B cell (primary cell): ENCODE measurements around the gene MYDGF. TPM values are rescaled to one million over a fixed set of nuclear protein-coding genes. Genes with fewer than 3 reads are reported as not detected.

Experiments used
- ATAC-seq: fragments of 200-7000 bp; cut with Tn5 transposase; one replicate; pipeline ENCODE4 v1.10.0; 2021; ENCODE audit warnings: low read depth, mild to moderate bottlenecking, moderate number of reproducible peaks, moderate library complexity
- CTCF ChIA-PET: fragments of 350-600 bp; sonication (Branson Sonifier 250); formaldehyde crosslinking; loops from one replicate; lab custom pipeline; 2021; ENCODE audit warnings: antibody characterized with exemption, inconsistent platforms; lab: Charles Lee
- POLR2A ChIA-PET: fragments of 350-600 bp; sonication (Branson Sonifier 250); formaldehyde crosslinking; loops from one replicate; lab custom pipeline; 2021; ENCODE audit warnings: antibody characterized with exemption; lab: Charles Lee
- DNase-seq: peaks from one replicate; pipeline ENCODE4 v3.0.0; 2013
- H2AFZ ChIP-seq: 2 replicates; pipeline ENCODE4 v1.6.1; 2012; ENCODE audit warnings: mild to moderate bottlenecking, low read depth, low read length; ENCODE audit not compliant: insufficient read depth, poor library complexity, severe bottlenecking
- H3K27ac ChIP-seq, 2 donors: 1 replicate in 1 of 2; 2 replicates in 1 of 2; pipeline ENCODE4 v1.5.1; 2012 to 2013; ENCODE audit warnings: low read length in 2 of 2, mild to moderate bottlenecking in 2 of 2, moderate library complexity in 1 of 2
- H3K27me3 ChIP-seq, 4 experiments: fragments of 200-600 bp in 1 of 4; sonication (generic) in 1 of 4; replicated peaks in 1 of 4; 1 replicate in 2 of 4; 2 replicates in 2 of 4; pipeline versions ENCODE4 v1.6.1 to v1.7.0; 2013 to 2016; ENCODE audit warnings: low read length in 3 of 4, mild to moderate bottlenecking in 2 of 4, mixed read lengths in 1 of 4, moderate library complexity in 1 of 4; ENCODE audit not compliant: insufficient read depth in 4 of 4, control insufficient read depth in 3 of 4; ENCODE audit errors: control extremely low read depth in 1 of 4
- H3K36me3 ChIP-seq, 2 experiments: replicated peaks in 1 of 2; 1 replicate in 1 of 2; 2 replicates in 1 of 2; pipeline versions ENCODE4 v1.6.1 to v1.7.1; 2013; ENCODE audit warnings: low read length in 1 of 2; ENCODE audit not compliant: insufficient read depth in 2 of 2, control insufficient read depth in 1 of 2; ENCODE audit errors: control extremely low read depth in 1 of 2, extremely low read depth in 1 of 2
- H3K4me1 ChIP-seq, 2 donors: fragments of 200-600 bp in 1 of 2; sonication (generic) in 1 of 2; 1 replicate in 1 of 2; 2 replicates in 1 of 2; pipeline versions ENCODE4 v1.5.1 to v1.6.1; 2013 to 2017; ENCODE audit warnings: low read length in 2 of 2; ENCODE audit not compliant: control insufficient read depth in 2 of 2, insufficient read depth in 2 of 2
- H3K4me2 ChIP-seq: replicated peaks from 2 replicates; pipeline ENCODE3; 2012; ENCODE audit warnings: mild to moderate bottlenecking, low read depth, low read length; ENCODE audit not compliant: poor library complexity, severe bottlenecking
- H3K4me3 ChIP-seq, 5 experiments: fragments of 200-600 bp in 1 of 5; sonication (generic) in 1 of 5; 1 replicate in 3 of 5; 2 replicates in 2 of 5; pipeline versions ENCODE4 v1.5.1 to v1.7.0; 2011 to 2016; ENCODE audit warnings: low read length in 4 of 5, mild to moderate bottlenecking in 4 of 5, low read depth in 2 of 5, control low read depth in 1 of 5, moderate library complexity in 1 of 5; ENCODE audit not compliant: insufficient read depth in 1 of 5; ENCODE audit errors: control extremely low read depth in 1 of 5, extremely low read depth in 1 of 5
- H3K79me2 ChIP-seq: fragments of 200-600 bp; sonication (generic); one replicate; pipeline ENCODE4 v1.6.0; 2016; ENCODE audit warnings: low read length; ENCODE audit not compliant: control insufficient read depth, insufficient read depth
- H3K9ac ChIP-seq: fragments of 200-600 bp; sonication (generic); 2 replicates; pipeline ENCODE4 v1.6.1; 2017; ENCODE audit warnings: mild to moderate bottlenecking, low read length, moderate library complexity
- H3K9me3 ChIP-seq, 3 donors: one replicate each; pipeline versions ENCODE4 v1.6.1 to v1.7.1; 2013; ENCODE audit warnings: low read length in 2 of 3; ENCODE audit not compliant: control insufficient read depth in 2 of 3, insufficient read depth in 1 of 3; ENCODE audit errors: control extremely low read depth in 1 of 3
- H4K20me1 ChIP-seq: 2 replicates; pipeline ENCODE4 v1.6.0; 2012; ENCODE audit warnings: mild to moderate bottlenecking, low read length; ENCODE audit not compliant: insufficient read depth, control insufficient read depth, poor library complexity, severe bottlenecking
- H3K27ac Mint-ChIP-seq: one replicate; pipeline ENCODE4 v1.8.0; 2021; ENCODE audit warnings: mixed read lengths
- H3K27me3 Mint-ChIP-seq: one replicate; pipeline ENCODE4 v1.8.0; 2021; ENCODE audit warnings: mixed read lengths
- H3K4me1 Mint-ChIP-seq: one replicate; pipeline ENCODE4 v1.8.0; 2021; ENCODE audit warnings: mixed read lengths
- H3K4me3 Mint-ChIP-seq: one replicate; pipeline ENCODE4 v1.8.0; 2021; ENCODE audit warnings: mixed read lengths
- H3K9me3 Mint-ChIP-seq: one replicate; pipeline ENCODE4 v1.8.0; 2022; ENCODE audit warnings: mixed read lengths; ENCODE audit not compliant: insufficient read depth
- EZH2 ChIP-seq: IDR thresholded peaks from 2 replicates; pipeline ENCODE4 v1.6.1; 2012; ENCODE audit warnings: borderline replicate concordance, low read depth, mild to moderate bottlenecking, moderate library complexity, low read length; ENCODE audit not compliant: insufficient read depth, poor library complexity, severe bottlenecking
- WGBS: methylation state at CpG from one replicate; pipeline ENCODE4 v1.1.5; 2013; ENCODE audit warnings: missing lambda C conversion rate; ENCODE audit not compliant: insufficient coverage; 5-methylcytosine and 5-hydroxymethylcytosine counted together
- intact Hi-C: fragments of 100-400 bp; cut with micrococcal nuclease; formaldehyde crosslinking; loops from one replicate; pipeline ENCODE4 v1.10.0; 2022
- polyA plus RNA-seq: library from polyadenylated mRNA; depleted of rRNA; stranded (reverse); fragments of >200 nt; gene quantifications from 2 replicates; pipeline ENCODE4 v1.2.3, GENCODE V29; 2012
- total RNA-seq, 2 donors: library from RNA; stranded (reverse); fragments of 120-200 nt in 1 of 2; gene quantifications; 1 replicate in 1 of 2; 2 replicates in 1 of 2; pipeline versions ENCODE4 v1.2.3 to v1.2.4, GENCODE V29; 2013 to 2022
- TF ChIP-seq, protein P1 (sequence below): fragments of 200-600 bp; IDR thresholded peaks from one replicate; pipeline ENCODE4 v1.8.0; 2022; ENCODE audit warnings: antibody characterized with exemption, mild to moderate bottlenecking

The MYDGF gene
- total and polyA plus RNA-seq, 2 donors (not counting 1 experiment from before 2014, with no cell fraction given): 21.2 to 42.3 TPM

DNA sequence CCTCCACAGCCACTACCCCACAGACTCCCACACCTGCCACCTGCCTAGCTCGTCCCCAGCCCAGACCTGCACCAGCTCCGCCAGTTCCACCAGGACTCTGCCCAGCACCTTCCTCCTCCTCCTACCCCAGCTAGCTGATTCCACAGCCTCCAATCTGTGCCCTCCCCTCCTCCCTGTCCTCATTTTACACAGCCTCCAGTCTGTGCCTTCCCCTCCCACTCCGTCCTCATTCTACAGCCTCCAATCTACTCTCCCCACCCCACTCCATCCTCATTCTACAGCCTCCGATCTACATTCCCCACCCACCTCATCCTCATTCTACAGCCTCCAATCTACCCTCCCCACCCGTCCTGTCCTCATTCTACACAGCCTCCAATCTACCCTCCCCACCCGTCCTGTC lies 7.3 kb downstream of the MYDGF start:
- ATAC-seq: no peak
- 100% methylated on average over 5 of the region's 6 CpGs for WGBS
- H3K4me3 ChIP-seq: no peak overlapping the region
- no peaks in the 10 kb centered on the region for H3K27me3 ChIP-seq
- peaks cover 19% of the 10 kb centered on the region for H3K79me2 ChIP-seq
- ChIA-PET POLR2A (no interaction called here), CTCF (no interaction called here)
- H3K27ac ChIP-seq: no peak overlapping the region
- Mint-ChIP-seq H3K27ac (no peak overlapping the region), H3K4me1 (peaks cover 1% of the 10 kb centered on the region), H3K4me3 (no peak overlapping the region), H3K27me3 (no peaks in the 10 kb centered on the region), H3K9me3 (no peaks in the 10 kb centered on the region)
- peaks cover 24% of the 10 kb centered on the region for H4K20me1 ChIP-seq
- H3K4me1 ChIP-seq: peaks cover 0 to 4% of the 10 kb centered on the region in 2 donors
- intact Hi-C loops: no loop called here
- no peak for TF ChIP-seq EZH2
- TF ChIP-seq, protein P1, sequence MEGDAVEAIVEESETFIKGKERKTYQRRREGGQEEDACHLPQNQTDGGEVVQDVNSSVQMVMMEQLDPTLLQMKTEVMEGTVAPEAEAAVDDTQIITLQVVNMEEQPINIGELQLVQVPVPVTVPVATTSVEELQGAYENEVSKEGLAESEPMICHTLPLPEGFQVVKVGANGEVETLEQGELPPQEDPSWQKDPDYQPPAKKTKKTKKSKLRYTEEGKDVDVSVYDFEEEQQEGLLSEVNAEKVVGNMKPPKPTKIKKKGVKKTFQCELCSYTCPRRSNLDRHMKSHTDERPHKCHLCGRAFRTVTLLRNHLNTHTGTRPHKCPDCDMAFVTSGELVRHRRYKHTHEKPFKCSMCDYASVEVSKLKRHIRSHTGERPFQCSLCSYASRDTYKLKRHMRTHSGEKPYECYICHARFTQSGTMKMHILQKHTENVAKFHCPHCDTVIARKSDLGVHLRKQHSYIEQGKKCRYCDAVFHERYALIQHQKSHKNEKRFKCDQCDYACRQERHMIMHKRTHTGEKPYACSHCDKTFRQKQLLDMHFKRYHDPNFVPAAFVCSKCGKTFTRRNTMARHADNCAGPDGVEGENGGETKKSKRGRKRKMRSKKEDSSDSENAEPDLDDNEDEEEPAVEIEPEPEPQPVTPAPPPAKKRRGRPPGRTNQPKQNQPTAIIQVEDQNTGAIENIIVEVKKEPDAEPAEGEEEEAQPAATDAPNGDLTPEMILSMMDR: no peak
- peaks cover 3 to 51% of the 10 kb centered on the region in 2 experiments for H3K36me3 ChIP-seq
- no peaks in the 10 kb centered on the region for H3K9me3 ChIP-seq
- no peak overlapping the region for H2AFZ ChIP-seq
- DNase-seq: no peak
- no peak overlapping the region for H3K4me2 ChIP-seq
- H3K9ac ChIP-seq: no peak overlapping the region

DNA sequence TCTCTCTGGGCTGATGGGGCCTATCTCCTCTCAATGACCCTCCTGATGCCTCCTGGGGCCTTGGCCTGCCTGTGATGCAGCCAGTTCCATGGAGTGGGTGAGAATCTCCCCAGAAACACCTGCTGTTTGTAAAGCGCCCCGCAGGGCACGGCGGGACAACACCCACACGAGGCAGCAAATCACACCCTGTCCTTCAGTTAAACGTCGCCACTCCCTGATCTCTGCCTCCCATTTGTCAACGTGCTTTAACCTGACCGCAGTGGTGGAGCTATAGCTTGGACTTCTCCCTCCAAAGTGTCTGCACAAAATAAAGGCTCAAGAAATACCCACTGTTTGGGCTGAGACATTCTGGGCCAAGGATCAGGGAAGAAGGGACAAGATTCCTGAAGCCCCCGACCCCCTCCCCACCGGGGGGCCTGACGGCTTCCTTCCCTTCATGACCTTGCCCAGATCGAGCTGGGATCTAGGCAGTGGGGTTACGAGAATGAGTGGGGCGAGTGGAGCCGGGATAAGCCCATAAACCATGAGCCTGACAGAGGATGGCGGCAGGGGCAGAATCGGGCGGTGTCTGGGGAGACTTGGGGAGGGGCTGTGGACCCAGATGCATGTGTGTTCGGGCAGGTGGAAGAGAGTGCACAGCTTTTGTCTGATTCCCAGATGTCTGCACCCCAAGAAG lies 8.0 kb downstream of the MYDGF start:
- peaks cover 0 to 4% of the 10 kb centered on the region in 2 donors for H3K4me1 ChIP-seq
- H3K4me1 Mint-ChIP-seq: peaks cover 1% of the 10 kb centered on the region
- DNase-seq (no peak), ATAC-seq (no peak)
- H3K36me3 ChIP-seq: peaks cover 3 to 53% of the 10 kb centered on the region in 2 experiments
- H3K9ac ChIP-seq: no peak overlapping the region
- intact Hi-C loops: no loop called here
- ChIA-PET CTCF (no interaction called here), POLR2A (no interaction called here)
- no peak for TF ChIP-seq EZH2
- TF ChIP-seq, protein P1: no peak
- H3K9me3 ChIP-seq: no peaks in the 10 kb centered on the region
- H3K9me3 Mint-ChIP-seq: no peaks in the 10 kb centered on the region
- no peak overlapping the region for H3K27ac ChIP-seq
- H3K79me2 ChIP-seq: peaks cover 17% of the 10 kb centered on the region
- 98% methylated on average over 16 of the region's 20 CpGs for WGBS
- H4K20me1 ChIP-seq: peaks cover 24% of the 10 kb centered on the region
- no peak overlapping the region for H2AFZ ChIP-seq
- no peak overlapping the region for H3K4me3 ChIP-seq
- no peaks in the 10 kb centered on the region for H3K27me3 Mint-ChIP-seq
- no peak overlapping the region for H3K4me2 ChIP-seq
- no peaks in the 10 kb centered on the region for H3K27me3 ChIP-seq
- H3K4me3 Mint-ChIP-seq: no peak overlapping the region
- no peak overlapping the region for H3K27ac Mint-ChIP-seq
